Activated CD4-positive, CD25-positive, alpha-beta regulatory T cell (primary cell): ENCODE results near the gene LDB2.
"Not testable (repeated sequence)": the region's sequence is repeated elsewhere in the genome, so short reads cannot be mapped to it uniquely, and the experiment has no call there.

Experiments used
- DNase-seq, 4 experiments: peaks; one replicate each; lab custom pipeline; 2025; lab: John Stamatoyannopoulos, UW

Gene LDB2

DNA sequence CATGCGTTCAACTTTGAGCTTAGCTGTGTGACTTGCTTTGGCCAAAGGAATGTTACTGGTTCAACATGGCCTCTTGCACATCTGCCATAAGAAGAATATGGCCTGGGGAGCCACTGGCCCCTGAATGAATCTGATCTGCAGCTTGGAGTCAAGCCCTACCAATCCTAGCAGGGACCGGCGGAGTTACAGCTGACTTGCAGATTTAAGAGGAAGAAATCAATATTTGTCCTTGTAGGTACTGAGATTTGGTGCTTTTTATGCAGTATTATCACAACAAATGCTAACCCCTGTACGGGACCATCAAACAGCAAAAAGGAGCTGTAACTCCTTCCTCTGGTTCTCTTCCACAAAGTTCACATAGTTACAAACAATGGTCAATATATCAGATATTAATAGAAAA is 252.0 kb downstream of the LDB2 start:
- no peak for DNase-seq

DNA sequence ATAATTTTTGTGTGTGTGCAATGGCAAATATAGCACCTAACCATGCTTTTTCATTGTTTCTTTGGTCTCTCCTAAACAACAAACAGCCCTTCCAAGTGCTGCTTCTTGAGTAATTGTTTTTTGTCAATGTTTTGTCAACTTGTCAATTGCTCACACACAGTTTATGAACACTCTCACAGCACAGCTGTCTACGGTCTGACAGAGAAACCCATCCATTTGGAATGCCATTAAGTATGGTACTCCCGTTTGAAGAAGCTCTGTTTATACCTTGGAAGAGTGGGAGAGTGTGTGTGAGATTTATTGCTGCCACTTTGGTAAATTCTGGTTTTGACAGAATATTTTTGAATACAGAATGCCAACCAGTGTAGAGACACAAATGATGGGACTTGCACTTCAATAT is 254.6 kb downstream of the LDB2 start:
- DNase-seq, result no peak

DNA sequence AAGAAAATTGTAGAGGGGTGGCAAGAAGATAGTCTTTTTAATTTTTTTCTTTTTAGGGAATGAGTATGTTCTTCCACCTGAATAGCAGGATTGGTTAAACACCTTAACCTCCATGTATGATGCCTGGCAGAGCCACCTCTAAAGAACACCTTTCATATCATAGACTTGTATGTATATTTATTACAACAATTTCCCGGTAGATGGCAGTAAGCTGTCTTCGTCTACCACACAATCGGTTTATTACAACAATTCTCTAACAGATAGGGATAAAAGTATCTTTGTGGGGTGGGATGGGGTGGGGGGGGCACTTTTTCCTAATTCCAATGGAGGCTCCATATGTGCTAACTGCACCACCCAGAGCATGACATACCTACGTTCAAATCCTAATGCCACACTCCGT is 255.5 kb downstream of the LDB2 start:
- DNase-seq, result no peak

DNA sequence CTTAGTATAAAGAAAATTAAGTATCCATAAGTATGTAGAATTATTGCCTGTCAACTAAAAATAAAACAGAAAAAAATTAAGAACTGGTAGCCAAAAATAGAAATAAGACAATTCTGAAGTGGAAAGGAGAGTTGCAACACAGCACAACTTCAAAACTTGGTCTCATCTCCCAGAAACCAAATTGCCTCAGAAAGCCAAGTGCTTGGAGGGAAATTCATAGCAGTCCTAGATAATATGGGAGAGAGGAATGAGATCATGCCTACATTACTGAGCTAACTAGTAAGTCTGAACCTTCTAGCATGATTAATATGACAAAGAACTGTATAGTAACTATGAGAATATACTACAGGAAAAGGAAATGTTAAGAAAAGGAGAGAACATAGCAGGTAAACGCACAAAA is 256.5 kb downstream of the LDB2 start:
- DNase-seq, result no peak

DNA sequence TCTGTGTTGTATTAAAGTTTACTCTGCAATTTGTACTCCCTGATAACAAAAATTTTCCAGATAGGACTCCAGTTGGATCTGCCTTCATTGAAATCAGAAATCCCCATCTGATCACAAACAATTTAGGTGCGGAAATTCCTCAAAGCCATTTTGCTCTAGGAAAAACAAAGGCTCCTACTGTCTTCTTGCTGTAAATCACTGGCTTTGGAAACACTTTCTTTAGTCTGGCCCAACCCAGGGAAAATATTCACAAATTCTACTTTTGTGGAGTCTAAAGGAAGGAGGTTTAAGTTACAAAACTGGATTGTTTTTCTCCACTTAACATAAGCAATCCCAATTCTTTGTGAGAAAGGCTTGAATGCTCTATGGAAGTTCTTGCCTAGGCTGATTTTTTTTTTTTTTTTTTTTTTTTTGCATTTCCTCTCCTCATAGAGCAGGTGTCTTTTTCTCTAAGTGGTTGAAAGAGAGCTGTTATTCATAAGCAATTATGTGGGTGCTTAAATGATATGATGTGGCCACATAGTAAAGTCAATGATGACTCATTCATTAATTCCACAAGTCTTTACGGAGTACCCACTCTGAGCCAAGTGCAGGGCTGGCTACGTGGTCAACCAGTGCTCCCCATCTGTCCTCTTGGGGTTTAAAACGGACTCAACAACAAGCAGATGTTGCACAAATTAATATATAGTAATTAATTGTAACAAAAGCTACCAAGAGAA is 261.4 kb downstream of the LDB2 start:
- DNase-seq, result no peak

DNA sequence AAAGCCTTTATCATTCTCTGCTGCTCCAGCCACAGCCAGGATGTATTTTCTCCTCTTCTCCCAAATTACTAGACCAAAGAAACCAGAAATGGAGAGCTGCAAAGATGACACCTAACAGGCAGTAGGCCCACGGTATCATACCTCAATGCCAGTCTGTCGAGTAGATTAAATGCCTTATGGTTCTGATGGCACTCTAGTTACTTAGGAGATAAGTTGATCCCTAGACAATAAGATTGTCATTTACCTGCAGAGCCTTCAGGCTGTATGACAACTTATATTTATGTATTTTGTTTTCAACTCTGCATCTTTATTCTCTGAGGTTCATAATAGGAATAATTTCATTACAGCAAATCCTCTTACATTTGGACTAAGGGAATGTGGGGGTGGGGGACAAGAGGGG is 262.1 kb downstream of the LDB2 start:
- no peak for DNase-seq

DNA sequence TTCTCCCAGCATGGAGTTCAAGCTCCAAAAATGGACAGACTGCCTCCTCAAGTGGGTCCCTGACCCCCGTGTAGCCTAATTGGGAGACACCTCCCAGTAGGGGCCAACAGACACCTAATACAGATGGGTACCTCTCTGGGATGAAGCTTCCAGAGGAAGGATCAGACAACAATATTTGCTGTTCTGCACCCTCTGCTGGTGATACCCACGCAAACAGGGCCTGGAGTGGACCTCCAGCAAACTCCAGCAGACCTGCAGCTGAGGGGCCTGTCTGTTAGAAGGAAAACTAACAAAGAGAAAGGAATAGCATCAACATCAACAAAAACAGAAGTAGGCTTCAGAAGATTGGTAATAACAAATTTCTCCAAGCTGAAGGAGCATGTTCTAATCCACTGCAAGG is 269.2 kb downstream of the LDB2 start:
- not testable (repeated sequence) for DNase-seq

DNA sequence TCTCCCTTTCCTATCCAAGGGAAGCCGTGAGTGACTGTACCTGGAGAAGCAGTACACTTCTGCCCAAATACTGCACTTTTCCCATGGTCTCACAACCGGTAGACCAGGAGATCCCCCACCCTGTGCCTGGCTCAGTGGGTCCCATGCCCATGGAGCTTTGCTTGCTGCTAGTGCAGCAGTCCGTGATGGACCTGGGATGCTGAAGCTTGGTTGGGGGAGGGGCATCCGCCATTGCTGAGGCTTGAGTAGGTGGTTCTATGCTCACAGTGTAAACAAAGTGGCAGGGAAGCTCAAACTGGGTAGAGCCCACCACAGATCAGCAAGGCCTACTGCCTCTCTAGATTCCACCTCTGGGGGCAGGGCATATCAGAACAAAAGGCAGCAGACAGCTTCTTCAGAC is 269.6 kb downstream of the LDB2 start:
- DNase-seq, result not testable (repeated sequence)

DNA sequence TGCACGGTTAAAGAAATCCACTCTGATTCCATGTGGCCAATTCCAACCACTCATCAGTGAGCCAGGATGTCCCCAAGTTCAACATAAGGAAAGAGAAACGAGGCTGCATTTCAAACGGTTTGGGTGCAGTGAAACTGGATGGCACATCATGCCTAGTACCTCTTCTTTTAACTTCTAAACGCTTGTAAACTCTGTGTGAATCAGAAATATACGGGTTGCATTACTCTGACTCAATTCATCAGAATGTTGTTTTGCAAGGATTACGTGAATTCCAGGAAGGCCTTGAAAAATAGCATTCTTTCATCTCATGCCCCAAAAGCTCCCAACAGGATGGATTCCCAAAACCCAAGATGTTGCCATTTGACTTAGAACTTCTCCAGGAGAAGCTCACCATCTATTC is 270.4 kb downstream of the LDB2 start:
- no peak for DNase-seq

DNA sequence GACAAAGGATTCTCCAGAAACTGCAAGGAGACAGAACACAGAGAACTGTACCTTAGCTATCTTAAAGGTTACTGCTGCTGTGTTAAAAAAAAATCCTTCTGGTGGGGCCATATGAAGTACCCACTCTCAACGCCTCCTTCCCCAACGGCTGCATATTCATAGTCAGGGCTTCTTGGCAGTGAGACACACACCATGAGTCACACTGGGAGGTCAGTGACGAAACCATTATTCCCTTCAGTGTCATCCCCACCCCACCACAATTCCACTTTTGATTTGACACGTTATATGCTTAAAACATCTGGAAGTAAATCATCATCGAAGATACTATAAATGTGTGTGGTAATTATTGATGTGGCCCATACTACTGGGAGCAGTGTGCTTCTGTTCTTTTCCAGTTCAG is 271.5 kb downstream of the LDB2 start:
- no peak for DNase-seq

DNA sequence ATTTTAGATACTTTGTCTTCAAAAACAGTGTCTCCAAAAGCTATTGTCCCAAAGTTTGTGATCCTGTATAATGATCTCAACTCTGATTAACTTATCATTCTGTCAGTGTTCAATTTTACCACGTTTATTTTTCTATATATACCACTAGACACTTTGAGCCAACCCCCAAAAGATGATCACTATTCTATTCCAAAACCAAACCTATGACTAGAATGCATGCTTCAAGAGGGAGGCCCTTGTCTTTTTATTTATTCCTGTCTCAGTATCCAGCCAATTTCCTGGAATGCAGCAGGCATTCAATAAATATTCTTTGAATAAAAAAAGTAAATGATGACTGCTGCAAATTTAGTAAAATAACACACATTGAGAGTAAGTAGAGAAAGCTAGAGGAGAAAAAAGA is 275.6 kb downstream of the LDB2 start:
- DNase-seq, result no peak

DNA sequence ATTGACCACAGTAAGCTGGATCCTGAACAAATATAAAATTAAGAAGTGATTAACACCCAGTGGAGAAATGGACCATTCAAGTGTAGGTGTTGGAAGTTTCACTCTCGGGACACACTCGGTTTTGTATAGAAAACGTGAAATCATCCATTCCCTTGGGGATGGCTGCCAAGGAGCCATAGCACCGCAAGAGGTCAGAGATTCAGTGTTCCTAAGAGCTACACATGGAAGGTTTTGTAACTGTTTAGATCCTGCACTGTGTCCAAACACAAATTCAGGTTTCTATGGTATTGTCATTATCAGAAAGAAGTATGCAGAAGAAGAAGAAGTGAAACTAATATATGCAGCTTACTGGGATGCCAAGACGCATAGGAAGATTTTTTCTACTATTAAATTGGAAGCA is 281.0 kb downstream of the LDB2 start:
- no peak for DNase-seq

DNA sequence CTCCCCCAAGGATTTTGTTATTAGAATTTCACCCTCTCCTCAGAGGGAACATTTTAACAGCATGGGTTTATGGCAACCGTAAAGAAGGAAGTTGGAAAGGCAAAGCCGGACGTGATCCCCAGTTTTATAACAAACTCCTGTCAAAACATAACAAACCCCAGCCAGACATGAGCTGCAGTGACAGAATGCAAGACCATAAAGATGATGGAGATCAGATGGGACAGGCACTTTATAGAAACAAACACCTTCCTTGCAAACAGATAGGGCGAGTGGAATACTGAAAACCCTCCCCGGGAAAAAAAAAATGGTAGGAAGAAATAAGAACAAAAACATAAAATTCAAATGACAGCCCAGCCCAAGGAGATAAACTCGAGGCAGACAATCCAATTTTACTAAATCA is 281.4 kb downstream of the LDB2 start:
- DNase-seq, result no peak

DNA sequence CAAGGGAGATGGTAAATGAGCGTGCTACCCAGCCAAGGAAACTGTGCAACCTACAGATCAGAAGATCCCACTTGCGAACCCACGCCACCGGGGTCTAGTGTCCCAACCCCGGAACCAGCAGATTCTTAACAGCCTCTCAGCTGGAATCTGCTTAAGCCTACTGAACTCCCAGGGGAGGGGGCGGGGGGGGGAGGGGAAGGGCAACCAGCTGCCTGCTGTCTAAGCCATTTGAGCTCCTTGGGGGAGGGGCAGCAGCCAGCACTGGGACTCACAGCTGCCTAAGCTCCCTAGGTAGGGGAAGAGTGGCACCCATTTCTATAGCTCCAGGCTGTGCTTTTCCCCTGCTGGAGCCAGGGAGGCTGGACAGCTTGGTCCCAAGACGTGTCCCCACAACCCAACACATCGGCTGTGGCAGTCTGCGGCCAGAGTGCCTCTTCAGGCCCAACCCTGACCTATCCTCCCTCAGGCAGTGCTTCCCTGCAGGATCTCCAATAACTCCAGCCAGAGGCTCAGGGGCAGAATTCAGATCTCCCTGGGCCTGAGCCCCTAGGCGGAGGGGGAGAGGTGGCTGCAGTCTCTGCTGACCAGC is 289.2 kb downstream of the LDB2 start:
- no peak for DNase-seq

DNA sequence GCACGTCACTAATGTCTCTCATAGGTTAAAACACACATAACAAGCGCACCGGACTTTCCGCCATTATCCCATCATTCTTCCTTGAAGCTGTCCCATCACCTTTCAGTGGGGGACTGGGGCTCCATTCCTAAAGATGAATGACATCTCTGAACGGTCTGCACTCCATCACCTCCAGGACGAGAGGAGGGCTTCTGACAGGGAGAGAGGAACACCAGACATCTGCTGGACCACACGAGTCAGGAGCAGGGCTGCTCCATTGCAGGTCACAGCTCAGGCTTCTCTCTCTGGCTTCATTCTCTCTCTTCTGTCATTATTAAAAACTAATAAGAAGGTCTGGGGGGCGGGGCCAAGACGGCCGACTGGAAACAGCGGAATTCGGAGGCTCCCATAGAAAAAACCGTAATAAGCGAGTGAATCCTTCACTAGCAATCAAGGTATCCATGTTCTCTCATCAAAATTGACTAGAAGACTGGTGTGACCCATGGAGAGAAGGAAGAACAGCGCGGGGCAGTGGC is 289.8 kb downstream of the LDB2 start:
- DNase-seq, result no peak

DNA sequence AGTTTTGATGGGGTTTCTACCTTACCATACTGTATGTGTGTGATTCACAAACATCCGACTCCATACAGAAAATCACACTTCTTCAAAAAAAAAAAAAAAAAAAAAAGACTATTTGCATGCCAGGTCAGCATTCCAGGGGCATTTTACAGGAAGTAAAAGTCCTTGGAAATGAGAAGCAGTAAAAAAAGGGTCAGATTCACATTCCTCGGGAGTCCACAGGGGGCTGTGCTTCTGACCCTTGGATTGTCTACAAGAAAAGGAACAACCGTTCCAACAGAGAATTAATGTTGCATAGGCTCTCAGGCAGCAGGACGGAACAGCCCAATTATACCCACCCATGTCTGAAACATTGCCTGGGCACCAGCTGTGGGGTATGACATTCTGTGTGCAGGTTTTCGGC is 290.3 kb downstream of the LDB2 start:
- DNase-seq, result no peak

DNA sequence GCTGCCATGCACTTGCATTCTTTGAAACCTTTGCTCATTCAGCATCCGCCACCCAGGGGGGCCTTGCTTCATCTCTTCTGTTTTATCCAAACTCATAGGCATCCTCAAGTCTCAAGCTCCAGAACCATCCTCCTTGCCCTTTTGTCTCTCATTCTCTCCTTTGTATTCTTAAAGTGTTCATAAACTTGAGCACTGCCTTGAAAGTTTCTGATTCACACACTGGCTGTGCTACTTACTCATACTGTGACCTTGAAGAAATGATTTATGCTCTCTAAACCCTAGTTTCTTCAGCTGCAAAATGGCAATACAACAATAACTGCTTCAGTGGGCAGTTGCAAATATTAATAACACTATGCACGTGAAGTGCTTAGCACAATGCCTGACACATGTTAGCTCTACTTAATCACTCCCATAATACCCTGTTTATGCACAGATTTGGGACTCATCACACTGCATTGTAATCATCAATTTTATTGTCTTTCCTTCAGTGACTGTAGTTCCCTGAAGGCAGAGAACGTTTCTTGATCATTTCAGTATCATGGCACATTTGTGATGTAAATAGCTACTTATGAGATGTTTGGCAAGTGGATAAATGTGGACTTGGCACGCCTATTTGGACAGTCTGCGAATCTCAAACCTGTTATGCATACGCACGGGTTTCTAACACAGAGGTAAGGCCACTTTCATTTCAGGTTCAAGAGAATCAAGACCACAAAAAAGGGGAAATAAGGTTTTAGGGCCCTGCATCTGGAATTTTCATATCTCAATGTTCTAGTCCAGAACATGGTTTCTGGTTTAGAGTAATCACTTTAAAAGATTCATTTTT is 291.0 kb downstream of the LDB2 start:
- no peak for DNase-seq

DNA sequence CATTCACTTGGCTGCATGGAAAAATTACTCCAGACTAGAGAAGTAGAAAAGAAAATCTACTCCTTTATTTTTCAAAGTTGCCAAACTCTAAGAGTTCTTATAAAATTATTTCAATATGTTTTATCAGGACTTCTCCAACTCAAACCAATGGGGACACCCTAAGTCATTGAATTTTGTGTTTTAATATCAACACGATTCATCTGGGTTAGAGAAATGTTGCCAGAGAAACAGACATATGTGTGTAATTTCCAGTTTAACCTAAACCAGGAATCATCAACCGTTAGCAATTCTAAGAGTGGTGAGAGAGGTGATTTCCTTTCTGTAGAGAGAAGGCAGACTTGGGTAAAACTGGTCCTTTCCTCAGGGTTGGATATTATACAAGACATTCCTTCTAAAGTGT is 291.8 kb downstream of the LDB2 start:
- no peak for DNase-seq

DNA sequence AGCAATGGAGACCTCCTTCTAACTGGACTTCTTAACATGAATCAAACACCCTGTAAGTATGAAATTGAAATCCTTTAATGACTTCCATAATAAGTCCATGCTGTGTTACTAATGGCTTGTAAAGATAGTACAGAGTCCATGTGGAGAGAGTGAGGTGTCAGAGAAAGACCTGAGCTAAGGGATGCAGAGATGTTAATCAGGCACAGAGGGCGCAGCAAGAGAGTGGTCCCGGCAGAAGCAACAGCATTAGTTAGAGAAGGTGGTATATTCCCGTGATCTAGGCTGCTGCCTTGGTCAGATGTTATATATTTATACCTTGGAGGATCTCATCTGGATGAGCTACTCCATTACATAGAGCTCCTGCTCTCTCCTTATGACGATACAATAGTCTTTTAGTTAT is 295.3 kb downstream of the LDB2 start:
- DNase-seq, result no peak

DNA sequence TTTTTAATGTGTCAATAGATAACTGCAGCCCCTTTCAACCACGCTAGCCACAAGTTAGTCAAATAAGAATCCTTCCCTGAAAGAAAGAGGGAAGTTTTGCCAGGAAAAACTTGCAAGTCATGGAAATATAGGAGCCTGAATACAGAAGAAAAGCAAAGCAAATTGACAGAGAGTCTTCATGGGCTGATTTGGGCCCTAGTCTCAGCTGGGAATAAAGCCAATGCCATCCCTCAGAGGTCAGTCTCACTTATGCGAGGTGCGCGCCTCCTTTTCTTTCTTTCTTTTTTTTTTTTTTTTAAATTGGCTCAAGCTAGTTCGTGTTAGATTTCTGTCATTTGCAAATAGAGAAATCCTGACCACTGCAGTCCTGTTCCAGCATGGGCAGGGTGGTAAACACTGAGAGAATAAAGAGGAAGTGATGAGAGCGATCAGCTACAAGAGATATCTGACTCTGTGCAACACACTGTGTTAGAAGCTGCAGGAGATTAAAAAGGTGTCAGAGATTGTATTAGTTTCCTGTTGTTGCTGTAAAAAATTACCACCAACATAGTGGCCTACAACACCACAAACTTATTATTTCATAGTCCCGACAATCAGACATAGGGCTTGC is 299.7 kb downstream of the LDB2 start:
- DNase-seq, result no peak

DNA sequence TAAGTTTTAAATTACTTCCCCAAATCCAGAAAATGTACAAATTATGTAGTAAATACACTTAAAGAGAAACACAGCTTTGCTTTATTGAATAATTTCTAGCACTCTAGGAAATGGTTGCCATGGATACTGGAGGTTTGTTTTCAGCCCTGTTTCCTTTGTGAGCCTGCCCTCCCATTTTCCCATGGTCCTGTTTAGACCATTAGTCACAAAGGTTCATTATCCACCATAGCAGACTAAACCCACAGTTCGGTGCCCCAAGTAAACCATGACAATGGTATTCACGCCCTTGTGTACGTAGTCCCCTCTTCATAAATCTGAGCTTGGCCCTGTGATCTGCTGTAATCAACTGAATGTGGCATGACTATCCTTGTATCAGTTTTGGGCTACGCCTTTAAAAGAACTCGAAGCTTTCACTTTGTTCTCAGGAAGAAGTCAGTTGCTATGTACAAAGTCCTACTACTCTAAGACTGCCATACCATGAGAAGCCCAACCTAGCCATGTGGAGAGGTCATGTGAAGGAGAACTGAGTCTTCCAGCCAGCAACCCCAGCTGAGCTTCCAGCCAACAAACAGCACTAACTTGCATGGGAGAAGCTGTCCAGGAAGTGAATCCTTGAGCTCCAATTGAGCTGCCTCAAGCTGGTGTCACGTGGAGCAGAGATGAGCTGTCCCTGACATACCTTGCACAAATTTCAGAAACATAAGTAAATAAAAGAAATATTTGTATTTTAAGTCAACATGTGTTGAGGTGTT is 300.4 kb downstream of the LDB2 start:
- DNase-seq, result no peak

DNA sequence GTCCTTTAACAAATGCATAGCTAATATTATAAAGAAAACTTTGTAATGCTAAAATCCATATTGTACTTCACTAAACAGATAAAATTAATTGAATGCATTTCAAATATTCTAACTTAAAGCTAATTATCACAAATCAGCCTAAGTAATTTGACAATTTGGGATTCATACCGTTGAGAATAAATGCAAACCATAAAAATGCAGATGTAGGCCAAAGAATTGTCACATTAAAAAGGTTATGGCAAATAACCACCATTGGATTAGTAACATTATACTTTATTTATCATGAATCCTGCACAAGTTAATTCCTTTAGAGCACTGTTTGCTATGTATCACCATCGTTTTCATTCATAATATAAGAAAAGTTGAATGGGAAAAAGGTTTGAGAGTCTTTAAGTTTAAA is 301.0 kb downstream of the LDB2 start:
- DNase-seq, result no peak
